HL-60 (cell line): ENCODE measurements around the gene RUBCN.

Experiments used
- CTCF ChIP-seq: IDR thresholded peaks from one replicate; pipeline ENCODE4 v1.5.1; 2011; ENCODE audit warnings: low read length, control low read depth, inconsistent platforms; ENCODE audit not compliant: insufficient read depth
- GABPA ChIP-seq: IDR thresholded peaks from 2 replicates; pipeline ENCODE4 v1.6.1; 2012; ENCODE audit warnings: low read depth
- POLR2AphosphoS5 ChIP-seq: IDR thresholded peaks from 2 replicates; pipeline ENCODE4 v1.6.1; 2012; ENCODE audit warnings: low read depth
- TF ChIP-seq, protein P1 (sequence below): IDR thresholded peaks from 2 replicates; pipeline ENCODE4 v1.6.1; 2012; ENCODE audit warnings: low read depth; ENCODE audit not compliant: insufficient replicate concordance

DNA sequence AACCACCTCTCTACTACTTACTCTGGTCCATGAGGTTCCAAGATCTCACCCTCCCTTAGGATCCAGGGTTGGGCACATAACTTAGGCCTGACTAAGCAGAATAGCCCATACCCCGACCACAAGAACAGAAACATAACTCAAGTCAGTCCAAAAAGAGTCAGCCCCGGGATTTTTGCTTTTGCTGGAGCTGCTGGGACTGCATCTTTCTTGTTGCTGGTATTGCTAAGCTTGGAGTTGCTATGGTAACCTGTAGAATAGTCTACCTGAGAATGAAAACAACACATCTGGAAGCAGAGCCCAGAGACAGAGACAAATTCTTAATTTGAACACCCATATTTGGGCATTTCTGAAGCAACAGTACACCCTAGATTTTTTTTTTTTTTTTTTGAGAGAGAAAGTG, 6.5 kb downstream of the RUBCN start:
- TF ChIP-seq CTCF (no peak), POLR2AphosphoS5 (no peak), GABPA (no peak)
- TF ChIP-seq, protein P1, sequence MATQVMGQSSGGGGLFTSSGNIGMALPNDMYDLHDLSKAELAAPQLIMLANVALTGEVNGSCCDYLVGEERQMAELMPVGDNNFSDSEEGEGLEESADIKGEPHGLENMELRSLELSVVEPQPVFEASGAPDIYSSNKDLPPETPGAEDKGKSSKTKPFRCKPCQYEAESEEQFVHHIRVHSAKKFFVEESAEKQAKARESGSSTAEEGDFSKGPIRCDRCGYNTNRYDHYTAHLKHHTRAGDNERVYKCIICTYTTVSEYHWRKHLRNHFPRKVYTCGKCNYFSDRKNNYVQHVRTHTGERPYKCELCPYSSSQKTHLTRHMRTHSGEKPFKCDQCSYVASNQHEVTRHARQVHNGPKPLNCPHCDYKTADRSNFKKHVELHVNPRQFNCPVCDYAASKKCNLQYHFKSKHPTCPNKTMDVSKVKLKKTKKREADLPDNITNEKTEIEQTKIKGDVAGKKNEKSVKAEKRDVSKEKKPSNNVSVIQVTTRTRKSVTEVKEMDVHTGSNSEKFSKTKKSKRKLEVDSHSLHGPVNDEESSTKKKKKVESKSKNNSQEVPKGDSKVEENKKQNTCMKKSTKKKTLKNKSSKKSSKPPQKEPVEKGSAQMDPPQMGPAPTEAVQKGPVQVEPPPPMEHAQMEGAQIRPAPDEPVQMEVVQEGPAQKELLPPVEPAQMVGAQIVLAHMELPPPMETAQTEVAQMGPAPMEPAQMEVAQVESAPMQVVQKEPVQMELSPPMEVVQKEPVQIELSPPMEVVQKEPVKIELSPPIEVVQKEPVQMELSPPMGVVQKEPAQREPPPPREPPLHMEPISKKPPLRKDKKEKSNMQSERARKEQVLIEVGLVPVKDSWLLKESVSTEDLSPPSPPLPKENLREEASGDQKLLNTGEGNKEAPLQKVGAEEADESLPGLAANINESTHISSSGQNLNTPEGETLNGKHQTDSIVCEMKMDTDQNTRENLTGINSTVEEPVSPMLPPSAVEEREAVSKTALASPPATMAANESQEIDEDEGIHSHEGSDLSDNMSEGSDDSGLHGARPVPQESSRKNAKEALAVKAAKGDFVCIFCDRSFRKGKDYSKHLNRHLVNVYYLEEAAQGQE: no peak
